22Rv1 (cell line): ENCODE measurements around the gene COL4A1.

Experiments used
- CTCF ChIP-seq: fragments of 450-650 bp; IDR thresholded peaks from 2 replicates; pipeline ENCODE4 v1.5.1; 2017; ENCODE audit warnings: mild to moderate bottlenecking
- ZFX ChIP-seq: fragments of 450-650 bp; IDR thresholded peaks from 2 replicates; pipeline ENCODE4 v1.6.1; 2017; ENCODE audit warnings: antibody characterized with exemption, borderline replicate concordance

- TF ChIP-seq CTCF (no peak), ZFX (no peak)
Observed at GRCh38 chr13:110199046-110199831, 107.7 kb downstream of the COL4A1 start.
